CD4-positive, alpha-beta T cell treated with Interleukin-4 for 4 hours (primary cell): ENCODE measurements around the gene PLAAT5.
A peak's percentile ranks its signal among the peaks of the same experiment; 100 is the strongest.
"Not testable (repeated sequence)": the region's sequence is repeated elsewhere in the genome, so short reads cannot be mapped to it uniquely, and the experiment has no call there.

Experiments
- DNase-seq: peaks from one replicate; pipeline ENCODE4 v3.0.0-alpha.2; 2020

Gene PLAAT5

DNA sequence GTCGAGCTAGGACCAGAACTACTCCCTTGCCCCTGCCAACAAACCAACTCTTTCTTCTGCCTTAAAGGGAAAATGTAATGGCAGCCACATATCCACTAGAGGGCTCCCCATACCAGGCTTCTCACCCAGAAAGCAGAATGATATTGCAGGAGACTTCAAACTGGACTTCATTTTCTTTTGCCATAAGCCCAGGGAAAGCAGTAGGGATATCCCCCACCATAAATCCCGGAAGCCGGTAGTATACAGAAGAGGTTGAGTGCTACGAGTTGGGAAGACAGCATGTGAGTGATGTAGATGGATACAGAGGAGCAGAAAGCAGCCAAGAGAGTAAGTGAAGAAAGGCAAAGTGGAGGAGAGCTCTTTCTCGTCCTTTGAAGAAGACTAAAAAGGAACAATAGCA lies 12.1 kb downstream of the PLAAT5 start:
- DNase-seq = peak; percentile 78

DNA sequence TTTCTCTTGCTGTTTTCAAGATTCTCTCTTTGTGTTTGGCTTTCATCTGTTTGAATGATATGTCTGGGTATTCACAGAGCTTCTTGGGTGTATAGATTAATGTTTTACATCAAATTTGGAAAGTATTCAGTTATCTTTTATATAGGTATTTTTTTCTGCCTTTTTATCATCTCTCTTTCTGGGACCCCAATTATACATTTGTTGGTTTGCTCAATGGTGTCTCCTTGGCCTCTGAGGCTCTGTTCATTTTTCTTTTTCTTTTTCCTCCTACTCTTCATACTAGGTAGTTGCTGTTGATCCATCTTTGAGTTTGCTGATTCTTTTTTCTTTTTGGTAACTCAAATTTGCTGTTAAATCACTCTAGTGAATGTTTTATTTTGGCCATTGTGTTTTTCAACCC lies 14.3 kb downstream of the PLAAT5 start:
- DNase-seq = no peak

DNA sequence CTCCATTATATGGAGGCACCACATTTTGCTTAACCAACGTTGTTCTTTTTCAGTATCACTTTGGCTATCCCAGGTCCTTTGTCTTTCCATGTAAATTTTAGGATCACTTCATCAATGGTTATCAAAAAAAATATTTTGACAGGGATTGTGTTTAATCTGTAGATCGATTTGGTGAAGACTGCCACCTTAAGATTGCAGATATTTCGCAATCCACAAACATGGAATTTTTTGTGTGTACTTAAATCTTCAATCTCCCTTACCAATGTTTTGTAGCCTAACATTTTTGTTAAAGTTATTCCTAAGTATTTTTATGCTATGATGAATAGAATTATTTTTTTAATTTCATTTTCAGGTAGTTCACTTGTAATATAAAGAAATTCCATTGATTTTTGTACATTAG lies 18.6 kb downstream of the PLAAT5 start:
- no peak for DNase-seq

DNA sequence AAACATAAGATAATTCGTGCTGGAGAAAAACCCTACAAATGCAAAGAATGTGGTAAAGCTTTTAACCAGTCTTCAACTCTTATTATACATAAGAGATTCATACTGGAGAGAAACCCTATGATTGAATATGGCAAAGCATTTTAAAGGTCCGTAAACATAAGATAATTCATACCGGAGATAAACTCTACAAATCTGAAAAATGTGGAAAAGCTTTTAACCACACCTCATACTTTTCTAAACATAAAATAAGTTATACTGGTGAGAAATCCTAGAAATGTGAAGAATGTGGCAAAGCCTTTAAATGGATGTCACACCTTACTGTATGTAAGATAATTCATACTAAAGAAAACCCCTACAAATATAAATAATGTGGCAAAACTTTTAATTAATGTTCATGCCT lies 20.7 kb downstream of the PLAAT5 start:
- DNase-seq = no peak

DNA sequence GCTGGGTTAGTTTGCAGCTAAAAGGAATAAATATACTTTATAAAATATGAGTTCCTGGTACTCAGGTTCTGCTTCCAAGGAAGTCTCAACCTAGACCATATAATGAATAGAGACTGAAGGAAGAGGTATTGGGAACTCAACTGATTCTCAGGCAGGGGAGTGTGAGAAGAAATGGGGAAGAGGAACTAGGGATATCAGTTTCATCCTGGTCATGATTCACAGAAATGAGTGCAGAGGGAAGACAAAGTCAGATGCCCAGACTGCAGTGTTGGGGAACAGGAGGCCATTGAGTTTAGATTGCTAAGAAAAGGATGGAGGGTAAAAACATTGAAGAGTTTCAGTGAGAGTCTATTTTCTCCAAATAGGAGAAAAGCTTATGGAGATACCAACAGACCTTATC lies 28.8 kb downstream of the PLAAT5 start:
- no peak for DNase-seq

DNA sequence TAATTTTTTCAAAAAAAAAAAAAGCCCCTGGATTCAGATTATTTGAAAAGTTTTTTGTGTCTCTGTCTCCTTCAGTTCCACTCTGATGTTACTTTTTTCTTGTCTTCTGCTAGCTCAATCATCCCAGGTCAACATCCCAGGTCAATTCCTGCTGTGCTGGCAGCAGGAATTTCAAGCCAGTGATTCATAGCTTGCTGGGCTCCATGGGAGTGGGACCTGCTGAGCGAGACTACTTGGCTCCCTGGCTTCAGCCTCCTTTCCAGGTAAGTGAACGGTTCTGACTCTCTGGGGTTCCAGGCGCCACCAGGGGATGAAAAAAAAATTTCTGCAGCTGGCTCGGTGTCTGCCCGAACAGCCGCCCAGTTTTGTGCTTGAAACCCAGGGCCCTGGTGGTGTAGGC lies 31.4 kb downstream of the PLAAT5 start:
- DNase-seq = no peak

DNA sequence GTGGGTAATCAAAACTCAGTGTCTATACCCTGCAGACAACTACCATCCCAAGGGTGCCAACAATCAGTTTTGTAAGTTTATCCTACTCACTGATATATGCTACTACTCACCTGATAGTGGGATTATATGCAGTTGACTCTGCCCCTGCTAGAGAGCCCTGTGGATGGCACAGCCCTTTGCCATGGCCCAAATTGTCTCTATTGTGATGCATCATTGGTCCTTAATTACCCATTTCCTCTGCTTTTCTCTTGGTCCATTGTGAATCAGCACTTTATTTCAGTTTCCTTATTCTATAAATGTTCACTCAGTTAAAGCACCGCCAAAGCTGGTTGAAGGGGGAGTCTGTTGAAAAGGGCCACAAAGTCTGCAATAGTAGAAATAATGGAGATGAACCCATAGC lies 42.3 kb downstream of the PLAAT5 start:
- DNase-seq = no peak

DNA sequence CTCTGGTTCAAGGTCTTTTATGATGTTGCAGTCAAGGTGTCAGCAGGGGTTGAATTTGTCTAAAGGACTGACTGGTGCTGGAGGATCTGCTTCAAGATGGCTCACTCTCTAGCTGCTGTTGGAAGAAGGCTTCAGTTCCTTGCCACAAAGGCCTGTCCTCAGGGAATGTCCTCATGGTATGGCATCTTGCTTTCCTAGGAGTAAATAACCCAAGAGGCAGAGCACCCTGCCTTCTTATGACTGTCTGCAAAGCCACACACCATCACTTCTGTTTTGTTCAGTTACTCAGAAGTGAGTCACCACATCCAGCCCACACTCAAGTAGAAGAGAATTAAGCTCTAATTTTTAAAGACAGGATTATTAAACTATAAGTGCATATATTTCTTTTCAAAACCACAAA lies 45.2 kb downstream of the PLAAT5 start:
- no peak for DNase-seq

DNA sequence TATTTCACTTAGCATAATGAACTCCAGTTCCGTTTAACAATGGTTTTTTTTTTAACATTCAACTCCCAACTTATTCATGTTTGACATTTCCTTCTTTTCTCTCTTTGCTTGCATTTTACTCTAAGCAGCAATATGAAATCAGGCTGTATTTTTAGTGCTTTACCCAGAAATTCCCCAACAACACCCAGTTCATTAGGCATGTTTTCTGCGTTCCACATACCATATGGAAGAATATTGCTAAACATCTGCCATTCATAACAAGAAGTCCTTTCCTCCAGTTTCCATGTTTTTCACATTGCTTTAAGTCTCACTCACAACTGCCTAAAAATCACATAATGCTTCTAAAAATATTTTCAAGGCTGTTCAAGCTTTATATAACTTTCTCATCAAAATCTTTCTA lies 45.8 kb downstream of the PLAAT5 start:
- no peak for DNase-seq

DNA sequence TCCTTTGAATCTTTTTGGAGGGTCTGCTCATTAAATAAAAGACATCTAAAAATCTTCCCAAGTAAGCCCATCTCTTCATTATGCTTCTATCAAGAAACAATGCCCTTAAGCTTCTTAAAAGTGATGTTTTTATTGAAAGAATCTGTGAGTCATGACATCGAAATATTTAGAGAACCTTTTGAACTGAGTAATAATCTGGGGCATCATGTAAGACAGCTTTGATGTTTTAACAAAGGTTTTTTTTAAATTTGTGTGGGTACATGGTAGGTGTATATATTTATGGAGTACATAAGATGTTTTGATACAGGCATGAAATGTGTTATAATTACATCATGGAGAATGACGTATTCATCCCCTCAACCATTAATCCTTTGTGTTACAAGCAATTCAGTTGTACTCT lies 46.8 kb downstream of the PLAAT5 start:
- no peak for DNase-seq

DNA sequence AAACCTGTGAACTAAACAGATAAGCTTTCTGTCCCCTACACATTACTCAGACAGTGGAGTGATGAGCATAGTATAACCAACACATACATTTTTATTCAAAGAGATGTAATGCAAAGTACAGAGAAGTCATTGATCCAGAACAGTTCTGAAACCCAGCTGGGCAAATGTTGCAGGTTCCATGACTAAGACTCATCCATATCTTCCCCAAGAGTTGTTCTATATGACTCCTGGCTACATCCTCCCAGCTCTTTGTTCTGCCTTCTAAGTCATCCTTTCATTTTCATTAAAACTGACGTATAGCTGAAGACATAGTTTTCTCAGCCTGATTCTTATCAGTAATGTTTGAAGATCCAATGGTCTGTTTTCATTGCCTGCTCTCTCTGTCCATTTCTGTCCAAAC lies 47.3 kb downstream of the PLAAT5 start:
- no peak for DNase-seq

DNA sequence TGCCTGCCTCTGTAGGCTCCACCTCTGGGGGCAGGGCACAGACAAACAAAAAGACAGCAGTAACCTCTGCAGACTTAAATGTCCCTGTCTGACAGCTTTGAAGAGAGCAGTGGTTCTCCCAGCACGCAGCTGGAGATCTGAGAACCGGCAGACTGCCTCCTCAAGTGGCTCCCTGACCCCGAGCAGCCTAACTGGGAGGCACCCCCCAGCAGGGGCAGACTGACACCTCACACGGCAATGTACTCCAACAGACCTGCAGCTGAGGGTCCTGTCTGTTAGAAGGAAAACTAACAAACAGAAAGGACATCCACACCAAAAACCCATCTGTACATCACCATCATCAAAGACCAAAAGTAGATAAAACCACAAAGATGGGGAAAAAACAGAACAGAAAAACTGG lies 55.1 kb downstream of the PLAAT5 start:
- DNase-seq = not testable (repeated sequence)

DNA sequence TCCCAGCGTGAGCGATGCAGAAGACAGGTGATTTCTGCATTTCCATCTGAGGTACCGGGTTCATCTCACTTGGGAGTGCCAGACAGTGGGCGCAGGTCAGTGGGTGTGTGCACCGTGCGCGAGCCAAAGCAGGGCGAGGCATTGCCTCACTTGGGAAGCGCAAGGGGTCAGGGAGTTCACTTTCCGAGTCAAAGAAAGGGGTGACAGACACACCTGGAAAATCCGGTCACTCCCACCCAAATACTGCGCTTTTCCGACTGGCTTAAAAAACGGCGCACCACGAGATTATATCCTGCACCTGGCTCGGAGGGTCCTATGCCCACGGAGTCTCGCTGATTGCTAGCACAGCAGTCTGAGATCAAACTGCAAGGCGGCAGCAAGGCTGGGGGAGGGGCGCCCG lies 55.6 kb downstream of the PLAAT5 start:
- not testable (repeated sequence) for DNase-seq

DNA sequence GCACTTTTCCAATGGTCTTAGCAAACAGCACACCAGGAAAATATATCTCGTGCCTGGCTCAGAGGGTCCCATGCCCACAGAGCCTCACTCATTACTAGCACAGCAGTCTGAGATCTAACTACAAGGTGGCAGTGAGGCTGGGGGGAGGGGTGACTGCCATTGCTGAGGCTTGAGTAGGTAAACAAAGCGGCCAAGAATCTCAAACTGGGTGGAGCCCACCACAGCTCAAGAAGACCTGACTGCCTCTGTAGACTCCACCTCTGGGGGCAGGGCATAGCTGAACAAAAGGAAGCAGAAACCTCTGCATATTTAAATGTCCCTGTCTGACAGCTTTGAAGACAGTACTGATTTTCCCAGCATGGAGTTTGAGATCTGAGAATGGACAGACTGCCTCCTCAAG lies 60.2 kb downstream of the PLAAT5 start:
- DNase-seq = not testable (repeated sequence)

DNA sequence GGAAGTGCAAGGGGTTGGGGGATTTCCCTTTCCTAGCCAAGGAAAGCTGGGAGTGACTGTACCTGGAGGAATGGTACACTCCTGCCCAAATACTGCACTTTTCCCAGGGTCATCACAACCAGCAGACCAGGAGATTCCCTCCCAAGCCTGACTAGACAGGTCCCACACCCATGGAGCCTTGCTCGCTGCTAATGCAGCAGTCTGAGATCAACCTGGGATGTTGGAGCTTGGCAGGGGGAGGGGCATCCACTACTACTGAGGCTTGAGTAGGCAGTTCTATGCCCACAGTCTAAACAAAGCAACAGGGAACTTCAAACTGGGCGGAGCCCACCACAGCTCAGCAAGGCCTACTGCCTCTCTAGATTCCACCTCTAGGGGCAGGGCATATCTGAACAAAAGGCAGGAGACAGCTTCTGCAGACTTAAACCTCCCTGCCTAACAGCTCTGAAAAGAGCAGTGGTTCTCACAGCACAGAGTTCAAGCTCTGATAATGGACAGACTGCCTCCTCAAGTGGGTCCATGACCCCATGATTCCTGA lies 62.9 kb downstream of the PLAAT5 start:
- DNase-seq = no peak

DNA sequence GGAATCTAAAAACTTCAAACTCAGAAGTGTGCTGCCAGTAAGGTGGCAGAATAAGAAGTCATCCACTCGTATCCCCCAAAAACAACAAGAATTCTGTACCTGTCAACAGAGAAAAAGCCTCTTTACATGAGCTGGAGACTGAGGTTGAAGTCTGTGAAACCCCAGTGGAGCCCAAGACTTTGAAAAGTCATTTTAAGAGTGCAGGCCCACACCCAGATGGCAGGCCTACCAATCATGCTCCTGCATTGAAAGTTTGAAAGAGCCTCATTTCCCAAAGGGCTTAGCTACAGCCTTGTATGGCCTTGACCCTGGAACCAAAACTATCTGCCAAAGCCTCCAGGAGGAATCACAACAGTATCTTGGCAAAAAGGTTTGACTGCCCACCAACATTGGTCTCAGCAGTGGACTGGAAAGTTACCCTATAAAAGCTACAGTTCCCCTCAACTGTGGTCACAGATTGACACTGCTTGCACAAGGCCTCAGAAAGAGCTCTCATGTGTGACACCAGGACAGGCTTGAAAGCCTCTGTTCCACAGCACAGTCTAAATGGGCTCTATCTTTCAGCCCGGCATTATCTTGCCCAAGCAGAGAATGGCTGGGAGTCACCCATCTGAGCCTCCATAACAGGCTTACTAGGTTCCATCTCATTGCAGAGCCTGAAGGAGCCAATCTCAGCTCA lies 73.7 kb downstream of the PLAAT5 start:
- no peak for DNase-seq
